Measurements from ENCODE around the gene ATRX. TPM values are rescaled to one million over a fixed set of nuclear protein-coding genes. Genes with fewer than 3 reads are reported as not detected.
"Not testable (repeated sequence)": the region's sequence is repeated elsewhere in the genome, so short reads cannot be mapped to it uniquely, and the experiment has no call there.

The ATRX gene
- total RNA-seq, 1 donor from 2014 or later = 97.7 TPM

DNA sequence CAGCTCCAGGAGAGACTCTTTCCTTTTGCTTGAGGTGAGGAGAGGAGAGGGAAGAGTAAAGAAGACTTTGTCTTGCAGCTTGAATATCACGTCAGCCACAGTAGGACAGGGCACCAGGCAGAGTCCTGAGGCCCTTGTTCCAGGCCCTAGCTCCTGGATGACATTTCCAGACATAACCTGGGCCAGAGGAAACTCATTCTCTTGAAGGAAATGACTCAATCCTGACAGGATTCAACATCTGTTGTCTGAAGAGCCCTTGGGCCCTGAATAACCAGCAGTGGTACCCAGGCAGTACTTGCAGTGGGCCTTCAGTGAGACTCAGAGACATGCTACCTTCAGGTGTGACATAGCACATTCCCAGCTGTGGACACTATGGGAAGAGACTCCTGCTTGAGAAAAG is 276.0 kb downstream of the ATRX start:
- no peak for DNase-seq (ENCODE audit: low spot score)

DNA sequence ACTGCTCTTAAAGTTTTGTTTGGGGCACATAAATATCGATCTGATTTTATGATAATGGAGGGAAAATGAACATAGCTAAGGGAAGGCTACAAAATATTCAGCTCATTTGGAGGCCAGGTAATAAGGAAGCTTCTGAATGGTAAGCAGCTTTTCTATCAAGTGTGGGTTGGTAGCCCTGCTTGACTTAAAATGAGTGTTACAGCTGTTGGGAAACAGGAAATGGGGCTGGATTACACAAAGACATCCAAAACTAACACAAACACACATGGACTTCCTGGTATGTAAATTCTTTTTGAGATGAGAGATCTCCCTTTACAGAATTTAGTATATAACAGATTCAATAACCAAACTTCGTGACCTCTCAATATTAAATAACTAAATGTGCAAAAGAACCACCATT is 280.8 kb downstream of the ATRX start:
- DNase-seq (ENCODE audit: low spot score) = no peak

DNA sequence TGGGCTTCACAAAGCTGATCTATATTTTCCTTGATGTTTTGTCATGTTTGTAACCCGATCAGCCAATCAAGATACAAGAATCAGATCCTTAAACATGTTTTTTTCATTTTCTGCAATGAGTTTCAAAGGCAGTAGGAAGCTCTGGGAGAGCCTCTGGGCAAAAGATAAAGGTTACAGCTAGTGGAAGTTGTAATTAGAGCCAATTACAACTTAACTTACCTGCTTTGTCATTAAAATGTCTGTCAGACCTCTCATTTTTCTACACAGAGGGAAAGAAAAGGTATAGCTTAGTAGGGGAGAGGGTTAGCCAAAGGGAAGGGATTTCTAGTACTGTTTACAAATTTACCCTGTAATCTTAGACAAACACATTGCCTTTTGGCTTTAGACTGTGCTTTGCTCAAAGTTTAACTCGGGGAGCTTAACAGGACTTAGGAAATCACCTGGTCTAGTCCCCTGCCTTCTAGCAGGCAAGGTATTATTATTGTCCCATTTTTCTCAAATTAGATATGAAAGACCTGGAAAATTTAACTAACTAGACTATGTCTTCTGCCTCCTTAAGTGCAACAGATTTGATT is 283.0 kb downstream of the ATRX start:
- no peak for DNase-seq (ENCODE audit: low spot score)

DNA sequence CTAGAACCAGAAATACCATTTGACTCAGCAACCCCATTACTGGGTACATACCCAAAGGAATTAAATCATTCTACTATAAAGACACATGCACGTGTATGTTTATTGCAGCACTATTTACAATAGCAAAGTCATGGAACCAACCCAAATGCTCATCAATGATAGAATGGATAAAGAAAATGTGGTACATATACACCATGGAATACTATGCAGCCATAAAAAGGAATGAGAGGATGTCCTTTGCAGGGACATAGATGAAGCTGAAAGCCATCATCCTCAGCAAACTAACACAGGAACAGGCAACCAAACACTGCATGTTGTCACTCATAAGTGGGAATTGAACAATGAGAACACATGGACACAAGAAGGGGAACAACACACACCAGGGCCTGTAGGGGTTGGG is 285.9 kb downstream of the ATRX start:
- DNase-seq (ENCODE audit: low spot score) = not testable (repeated sequence)

DNA sequence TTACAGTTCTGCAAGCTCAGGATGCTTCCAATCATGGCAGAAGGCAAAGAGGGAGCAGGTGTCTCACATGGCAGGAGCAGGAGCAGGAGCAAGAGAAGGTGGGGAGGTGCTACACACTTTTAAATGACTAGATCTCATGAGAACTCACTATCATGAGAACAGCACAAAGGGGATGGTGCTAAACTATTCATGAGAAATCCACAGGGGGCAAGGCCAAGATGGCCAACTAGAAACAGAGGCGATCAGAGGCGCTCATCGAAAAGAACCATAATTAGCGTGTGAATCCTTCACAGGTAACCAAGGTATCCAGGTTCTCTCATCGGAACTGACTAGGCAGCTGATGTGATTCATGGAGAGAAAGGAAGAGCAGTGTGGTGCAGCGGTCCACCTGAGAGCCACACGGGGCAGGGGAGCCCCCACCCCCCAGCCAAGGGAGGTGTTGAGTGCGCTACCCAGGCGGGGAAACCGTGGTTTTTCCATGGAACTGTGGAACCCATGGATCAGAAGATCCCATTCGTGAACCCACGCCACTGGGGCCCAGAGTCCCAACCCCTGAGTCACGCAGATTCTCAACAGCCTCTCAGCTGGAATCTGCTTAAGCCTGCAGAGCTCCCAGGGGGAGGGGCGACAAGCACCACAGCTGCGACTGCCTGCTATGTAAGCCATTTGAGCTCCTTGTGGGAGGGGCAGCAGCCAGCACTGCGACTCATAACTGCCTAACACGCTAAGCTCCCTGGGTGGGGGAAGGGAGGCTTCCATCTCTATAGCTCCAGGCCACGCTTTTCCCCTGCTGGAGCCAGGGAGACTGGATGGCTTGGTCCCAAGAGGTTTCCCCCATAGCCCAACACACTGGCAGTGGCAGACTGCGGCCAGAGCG is 292.1 kb downstream of the ATRX start:
- DNase-seq (ENCODE audit: low spot score) = no peak

DNA sequence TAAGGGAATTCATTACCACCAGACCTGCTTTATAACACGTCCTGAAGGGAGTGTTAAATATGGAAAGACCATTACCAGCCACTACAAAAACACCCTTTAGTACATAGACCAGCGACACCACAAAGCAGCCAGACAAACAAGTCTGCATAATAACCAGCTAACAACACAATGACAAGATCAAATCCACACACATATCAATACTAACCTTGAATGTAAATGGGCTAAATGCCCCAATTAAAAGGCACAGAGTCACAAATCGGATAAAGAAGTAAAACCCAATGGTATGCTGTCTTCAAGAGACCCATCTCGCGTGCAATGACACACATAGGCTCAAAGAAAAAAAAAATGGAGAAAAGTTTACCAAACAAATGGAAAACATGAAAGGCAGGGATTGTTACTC is 302.0 kb downstream of the ATRX start:
- no peak for DNase-seq (ENCODE audit: low spot score)

DNA sequence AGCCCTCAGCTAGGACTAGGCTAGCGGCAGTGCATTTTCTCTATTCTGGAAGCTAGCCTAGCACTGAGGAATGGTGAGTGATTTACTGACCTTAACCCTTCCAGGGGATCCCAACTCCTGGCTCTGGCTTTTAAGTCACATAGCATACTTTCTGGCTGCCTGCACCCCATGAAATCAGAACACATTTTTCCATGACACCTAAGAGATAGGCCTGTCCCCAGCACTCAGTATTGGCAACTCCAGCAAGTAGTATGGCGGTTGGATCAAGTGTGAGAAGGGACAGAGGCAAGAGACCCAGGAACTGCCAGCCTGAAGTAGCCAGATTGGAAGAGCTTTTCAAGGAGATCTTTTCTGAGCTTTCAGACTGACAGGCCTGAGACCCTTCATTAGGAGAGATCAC is 330.6 kb downstream of the ATRX start:
- DNase-seq (ENCODE audit: low spot score) = no peak

Other genes with a start within 250 kb of the ATRX start
- 56.5 TPM for gene MAGT1, start 109.2 kb upstream of the ATRX start, total RNA-seq
- gene COX7B, start 113.3 kb upstream of the ATRX start, total RNA-seq = 225 TPM
- gene ATP7A, start 124.5 kb upstream of the ATRX start, total RNA-seq = 9.2 TPM
- not detected for gene PGAM4, start 183.4 kb upstream of the ATRX start, total RNA-seq

Data from mesenteric fat pad (tissue), 1 donor.